Urothelium cell line (cell line): ENCODE data around the gene HPCAL4.
A peak's percentile ranks its signal among the peaks of the same experiment; 100 is the strongest.

Experiments
- DNase-seq: peaks from one replicate; pipeline ENCODE4 v3.0.0; 2011; ENCODE audit warnings: low spot score, mixed read lengths
- FAIRE-seq: peaks from 2 replicates; lab custom pipeline; 2011; peaks lifted over from hg19 to GRCh38; lab: Jason Lieb, UNC

Gene HPCAL4

GRCh38 chr1:39653546-39654031 is 37.6 kb downstream of the HPCAL4 start:
- FAIRE-seq, result no peak
- DNase-seq, result peak; percentile 76

DNA sequence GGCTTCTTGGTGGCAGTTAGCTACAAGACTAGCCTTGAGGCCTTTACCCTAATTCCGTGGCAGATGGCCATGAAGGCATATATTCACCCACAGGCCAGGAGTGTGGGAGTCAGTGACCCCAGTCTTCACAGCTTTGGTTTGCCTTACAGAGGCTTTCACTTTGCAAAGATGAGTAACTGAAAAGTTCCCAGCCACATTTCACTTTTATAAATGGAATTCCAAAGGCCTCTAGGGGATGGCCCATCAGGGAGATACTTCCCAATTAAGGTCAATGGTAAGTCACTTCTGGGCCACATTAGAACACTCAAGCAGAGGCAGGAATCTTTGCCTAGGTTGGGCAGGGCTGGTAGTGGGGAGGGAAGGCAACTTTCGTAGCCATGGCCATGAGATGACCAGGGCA is 38.7 kb downstream of the HPCAL4 start:
- no peak for FAIRE-seq
- no peak for DNase-seq

GRCh38 chr1:39652105-39652504 is 39.1 kb downstream of the HPCAL4 start:
- no peak for FAIRE-seq
- no peak for DNase-seq

GRCh38 chr1:39650431-39650830 is 40.8 kb downstream of the HPCAL4 start:
- no peak for FAIRE-seq
- no peak for DNase-seq

GRCh38 chr1:39649636-39650185 is 41.5 kb downstream of the HPCAL4 start:
- DNase-seq, result no peak
- no peak for FAIRE-seq

DNA sequence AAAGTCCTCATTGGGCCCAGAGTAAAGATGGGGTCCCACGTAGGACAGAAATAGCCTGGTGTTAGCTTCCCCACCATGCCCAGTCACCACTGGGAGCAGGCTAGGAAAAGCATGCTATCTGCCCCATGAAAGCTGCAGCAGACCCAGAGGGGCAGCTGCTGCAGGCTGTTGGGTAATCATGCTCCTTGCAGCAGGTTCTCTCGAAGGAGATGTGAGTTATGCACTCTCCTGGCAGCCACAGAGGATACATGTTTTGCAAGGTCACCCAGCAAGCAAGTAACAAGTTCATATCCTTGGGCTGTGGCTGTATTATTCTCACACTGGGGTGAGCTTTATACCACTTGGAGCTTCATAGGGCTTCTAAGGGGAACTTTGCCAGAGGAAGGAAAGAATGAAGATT is 42.7 kb downstream of the HPCAL4 start:
- FAIRE-seq (no peak), DNase-seq (no peak)

GRCh38 chr1:39647247-39647646 is 44.0 kb downstream of the HPCAL4 start:
- no peak for DNase-seq
- peak; percentile 68 for FAIRE-seq

GRCh38 chr1:39646232-39647081 is 44.8 kb downstream of the HPCAL4 start:
- no peak for FAIRE-seq
- peak; percentile 37 for DNase-seq

GRCh38 chr1:39645411-39646043 is 45.7 kb downstream of the HPCAL4 start:
- DNase-seq (no peak), FAIRE-seq (no peak)

- FAIRE-seq, result no peak
- no peak for DNase-seq
These were observed 47.5 kb downstream of the HPCAL4 start for GRCh38 chr1:39643705-39644104.

DNA sequence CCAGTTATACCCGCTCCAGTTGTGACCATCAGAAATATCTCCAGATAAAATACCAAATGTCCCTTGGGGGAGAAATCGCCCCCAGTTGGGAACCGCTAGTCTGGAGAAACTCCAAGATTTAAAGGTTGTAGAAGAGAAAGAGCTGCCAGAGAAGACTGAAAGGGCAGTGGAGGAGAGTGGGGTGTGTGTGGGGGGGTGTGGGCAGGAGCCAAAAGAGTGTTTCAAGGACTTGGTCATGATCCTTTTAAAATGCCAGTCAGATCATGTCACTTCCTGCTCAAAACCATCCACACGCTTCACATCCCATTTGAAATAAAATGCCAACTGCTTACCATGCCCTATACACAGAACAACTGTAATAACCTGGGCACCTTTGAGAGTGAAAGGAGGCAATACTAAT is 48.4 kb downstream of the HPCAL4 start:
- peak; percentile 54 for DNase-seq
- FAIRE-seq, result peak; percentile 40

GRCh38 chr1:39640861-39641260 is 50.4 kb downstream of the HPCAL4 start:
- no peak for FAIRE-seq
- no peak for DNase-seq

- no peak for DNase-seq
- peak; percentile 48 for FAIRE-seq
These were observed 51.7 kb downstream of the HPCAL4 start, which contains the start of gene HEYL for GRCh38 chr1:39639305-39640130. Gene HEYL (minus strand): TSS chr1:39639643. CDS start chr1:39639625, 18 bp downstream.

DNA sequence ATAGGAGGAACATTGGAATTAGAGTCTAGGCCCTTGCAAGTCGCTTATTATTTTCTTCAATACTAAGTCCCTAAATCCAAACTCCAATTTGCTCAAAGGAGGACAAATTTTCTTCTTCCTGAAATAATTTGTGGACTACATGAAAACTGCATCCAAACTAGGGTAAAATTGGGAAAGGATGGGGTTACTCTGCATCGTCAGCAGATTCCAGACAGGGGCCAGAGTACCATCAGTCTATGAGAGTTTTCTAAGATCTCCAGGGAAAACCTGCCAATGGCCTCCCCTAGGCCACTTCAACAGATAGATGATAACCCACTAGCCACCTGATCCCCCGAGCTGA is 52.3 kb downstream of the HPCAL4 start:
- no peak for FAIRE-seq
- DNase-seq, result no peak

- FAIRE-seq (no peak), DNase-seq (no peak)
These were observed 53.9 kb downstream of the HPCAL4 start for GRCh38 chr1:39637361-39637760.

GRCh38 chr1:39635871-39636210 is 55.4 kb downstream of the HPCAL4 start:
- DNase-seq (no peak), FAIRE-seq (no peak)

GRCh38 chr1:39635205-39635870 is 55.9 kb downstream of the HPCAL4 start:
- FAIRE-seq (no peak), DNase-seq (no peak)

DNA sequence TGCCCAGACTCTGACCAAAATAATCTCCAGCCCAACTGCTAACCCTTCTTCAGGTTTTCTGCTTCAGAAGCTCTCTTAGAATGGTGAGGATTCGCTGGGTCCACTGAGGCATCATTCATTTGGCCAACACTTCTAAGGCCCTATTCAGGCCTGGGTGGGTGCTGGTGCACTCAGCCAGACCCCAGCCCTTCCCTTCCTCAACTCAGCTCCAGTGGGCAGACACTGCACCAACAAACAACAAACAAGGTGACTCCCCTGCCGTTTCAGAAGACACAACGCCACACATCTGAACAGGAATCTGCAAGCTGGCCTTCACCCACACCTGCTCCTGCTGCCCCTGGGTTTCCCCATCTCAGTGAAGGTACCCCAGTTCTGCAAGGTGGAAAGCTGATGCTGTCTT is 57.8 kb downstream of the HPCAL4 start:
- no peak for FAIRE-seq
- DNase-seq, result no peak

- FAIRE-seq, result no peak
- no peak for DNase-seq
These were observed 58.4 kb downstream of the HPCAL4 start for GRCh38 chr1:39632682-39633417.

- DNase-seq, result no peak
- no peak for FAIRE-seq
These were observed 58.9 kb downstream of the HPCAL4 start for GRCh38 chr1:39632323-39632681.
